PC-3 (cell line): ENCODE data around the gene BICRA. TPM values are rescaled to one million over a fixed set of nuclear protein-coding genes. Genes with fewer than 3 reads are reported as not detected.

Source experiments
- ATAC-seq: fragments of 200-7000 bp; cut with Tn5 transposase; 2 replicates; pipeline ENCODE4 v1.9.1; 2020; ENCODE audit warnings: mild to moderate bottlenecking, moderate library complexity
- BruUV-seq: library from RNA; stranded (reverse); fragments of 400-500 nt; replicated peaks from 2 replicates; lab custom pipeline; 2021; lab: Mats Ljungman, UMichigan
- CTCF ChIA-PET: fragments of 300-600 bp; sonication (Branson Sonifier 250); formaldehyde crosslinking; loops from one replicate; lab custom pipeline; 2022; ENCODE audit warnings: antibody characterized with exemption; lab: Charles Lee
- POLR2A ChIA-PET: fragments of 300-600 bp; sonication (Branson Sonifier 250); formaldehyde crosslinking; loops from one replicate; lab custom pipeline; 2022; ENCODE audit warnings: antibody characterized with exemption; ENCODE audit not compliant: unreplicated experiment; lab: Charles Lee
- DNase-seq: peaks from one replicate; pipeline ENCODE4 v3.0.0-alpha.2; 2015
- H2AFZ ChIP-seq: fragments of 300-600 bp; sonication (generic); 2 replicates; pipeline ENCODE4 v1.6.0; 2016; ENCODE audit warnings: antibody characterized with exemption, low read length
- H3F3A ChIP-seq: fragments of 300-600 bp; sonication (generic); one replicate; pipeline ENCODE4 v1.6.0; 2017; ENCODE audit warnings: antibody characterized with exemption, low read length, control low read depth, mild to moderate bottlenecking; ENCODE audit not compliant: unreplicated experiment
- H3K27ac ChIP-seq: fragments of 300-600 bp; sonication (generic); 2 replicates; pipeline ENCODE4 v1.5.1; 2016; ENCODE audit warnings: mild to moderate bottlenecking, low read length
- H3K27me3 ChIP-seq: fragments of 300-600 bp; sonication (generic); 2 replicates; pipeline ENCODE4 v1.6.1; 2016; ENCODE audit warnings: low read length, mixed read lengths
- H3K36me3 ChIP-seq: fragments of 300-600 bp; sonication (generic); 2 replicates; pipeline ENCODE4 v1.6.1; 2016; ENCODE audit warnings: low read depth, mixed run types, low read length, mixed read lengths
- H3K4me1 ChIP-seq: fragments of 300-600 bp; sonication (generic); 2 replicates; pipeline ENCODE4 v1.5.1; 2016; ENCODE audit warnings: low read length; ENCODE audit not compliant: insufficient read depth
- H3K4me2 ChIP-seq: fragments of 300-600 bp; sonication (generic); 2 replicates; pipeline ENCODE4 v1.6.0; 2016; ENCODE audit warnings: low read length
- H3K4me3 ChIP-seq: fragments of 300-600 bp; sonication (generic); 2 replicates; pipeline ENCODE4 v1.5.1; 2016; ENCODE audit warnings: mild to moderate bottlenecking, low read length, mixed read lengths
- H3K79me2 ChIP-seq: fragments of 300-600 bp; sonication (generic); 2 replicates; pipeline ENCODE4 v1.6.1; 2017; ENCODE audit warnings: low read length, mixed read lengths
- H3K9ac ChIP-seq: fragments of 300-600 bp; sonication (generic); 2 replicates; pipeline ENCODE4 v1.6.0; 2016; ENCODE audit warnings: mild to moderate bottlenecking, low read length
- H3K9me2 ChIP-seq: fragments of 300-600 bp; sonication (generic); replicated peaks from 2 replicates; pipeline ENCODE4 v1.6.1; 2016; ENCODE audit warnings: mixed run types, low read length, mixed read lengths
- H3K9me3 ChIP-seq: fragments of 300-600 bp; sonication (generic); 2 replicates; pipeline ENCODE4 v1.6.1; 2016; ENCODE audit warnings: low read length, mixed read lengths
- H4K20me1 ChIP-seq: fragments of 300-600 bp; sonication (generic); 2 replicates; pipeline ENCODE4 v1.6.1; 2016; ENCODE audit warnings: low read length, mixed read lengths
- CTCF ChIP-seq: fragments of 300-600 bp; sonication (generic); conservative IDR thresholded peaks from 2 replicates; pipeline ENCODE4 v1.5.1; 2017; ENCODE audit warnings: antibody characterized with exemption, low read depth, mild to moderate bottlenecking, low read length
- EZH2 ChIP-seq: fragments of 300-600 bp; sonication (generic); IDR thresholded peaks from one replicate; pipeline ENCODE4 v1.6.1; 2017; ENCODE audit warnings: antibody characterized with exemption, mild to moderate bottlenecking, low read length; ENCODE audit not compliant: unreplicated experiment
- EZH2phosphoT487 ChIP-seq: fragments of 300-600 bp; sonication (generic); IDR thresholded peaks from 2 replicates; pipeline ENCODE4 v1.6.1; 2018; ENCODE audit warnings: mild to moderate bottlenecking, antibody characterized with exemption, low read length, borderline replicate concordance
- intact Hi-C: fragments of 100-400 bp; cut with micrococcal nuclease; formaldehyde crosslinking; loops from 2 replicates; pipeline ENCODE4 v1.9.0; 2023
- total RNA-seq: library from RNA; depleted of rRNA; stranded (reverse); fragments of >200 nt; gene quantifications from 2 replicates; pipeline ENCODE4 v1.2.3, GENCODE V29; 2014

BICRA gene
- total RNA-seq, 1 experiment from 2014 or later, result 1.2 TPM

GRCh38 chr19:47698631-47699359, 89.9 kb downstream of the BICRA start:
- Histone ChIP-seq H3K4me1 (0 out of 2 replicates have a peak, but pooled peaks cover 3% of the 10 kb centered on the region), H3K9ac (no peak overlapping the region), H3K36me3 (no peaks in the 10 kb centered on the region), H2AFZ (no peak overlapping the region), H3K9me2 (no peaks in the 10 kb centered on the region), H4K20me1 (no peaks in the 10 kb centered on the region), H3F3A (no peaks in the 10 kb centered on the region), H3K9me3 (no peaks in the 10 kb centered on the region), H3K4me2 (no peak overlapping the region), H3K79me2 (no peaks in the 10 kb centered on the region), H3K27ac (no peak overlapping the region), H3K27me3 (no peaks in the 10 kb centered on the region), H3K4me3 (no peak overlapping the region)
- intact Hi-C loops, result loop anchor here (2.0 to 10.0 kb wide), 2 partner anchors 184 to 262 kb away; partner anchors contain the start of gene NAPA
- POLR2A ChIA-PET, result no interaction called here
- CTCF ChIA-PET, result interaction anchor here (0.5 to 1.5 kb wide), 2 partner anchors 262 to 272 kb away, joined by 4 to 9 read pairs; no protein-coding TSS in a partner anchor
- ATAC-seq, result no peak
- no TSS peak for BruUV-seq
- TF ChIP-seq CTCF, result no peak
- no peak for TF ChIP-seq EZH2
- TF ChIP-seq EZH2phosphoT487, result no peak
- no peak for DNase-seq

GRCh38 chr19:47699360-47699917, 90.5 kb downstream of the BICRA start:
- Histone ChIP-seq H3K79me2 (no peaks in the 10 kb centered on the region), H3K36me3 (no peaks in the 10 kb centered on the region), H3F3A (no peaks in the 10 kb centered on the region), H3K9ac (no peak overlapping the region), H3K9me2 (no peaks in the 10 kb centered on the region), H4K20me1 (no peaks in the 10 kb centered on the region), H3K4me1 (0 out of 2 replicates have a peak, but pooled peaks cover 3% of the 10 kb centered on the region), H3K27ac (no peak overlapping the region), H3K27me3 (no peaks in the 10 kb centered on the region), H3K4me3 (no peak overlapping the region), H3K9me3 (no peaks in the 10 kb centered on the region), H3K4me2 (no peak overlapping the region), H2AFZ (no peak overlapping the region)
- TF ChIP-seq CTCF (peak; percentile 79), EZH2 (no peak), EZH2phosphoT487 (no peak)
- CTCF ChIA-PET, result no interaction called here
- POLR2A ChIA-PET, result no interaction called here
- no TSS peak for BruUV-seq
- peak; percentile 42 for ATAC-seq
- DNase-seq, result peak; percentile 43
- intact Hi-C loops, result loop anchor here (2.0 to 10.0 kb wide), 2 partner anchors 185 to 263 kb away; partner anchors contain the start of gene NAPA
